SU-DHL-6 (cell line): ENCODE measurements around the gene EIF4G1.

Experiments
- H2AFZ ChIP-seq: fragments of 200-600 bp; sonication (generic); 2 replicates; pipeline ENCODE4 v1.6.1; 2014; ENCODE audit warnings: low read depth, mild to moderate bottlenecking, moderate library complexity, mixed read lengths, antibody characterized with exemption, low read length; ENCODE audit not compliant: severe bottlenecking
- H3F3A ChIP-seq: fragments of 200-600 bp; shearing (Covaris generic); 2 replicates; pipeline ENCODE4 v1.6.0; 2016; ENCODE audit warnings: antibody characterized with exemption, mild to moderate bottlenecking; ENCODE audit not compliant: insufficient read depth
- H3K27ac ChIP-seq: fragments of 200-600 bp; sonication (generic); 2 replicates; pipeline ENCODE4 v1.5.1; 2016; ENCODE audit warnings: low read depth, mild to moderate bottlenecking, low read length, moderate library complexity, mixed read lengths
- H3K27me3 ChIP-seq: fragments of 200-600 bp; sonication (generic), shearing (Covaris generic); 2 replicates; pipeline ENCODE4 v1.6.0; 2014; ENCODE audit warnings: mild to moderate bottlenecking, low read length
- H3K36me3 ChIP-seq: fragments of 200-600 bp; sonication (generic); 2 replicates; pipeline ENCODE4 v1.6.1; 2014; ENCODE audit warnings: mild to moderate bottlenecking, low read length, mixed read lengths
- H3K4me2 ChIP-seq: fragments of 300-600, 200-600 bp; shearing (Covaris generic), sonication (generic); 2 replicates; pipeline ENCODE4 v1.6.0; 2014; ENCODE audit warnings: low read length, low read depth, mild to moderate bottlenecking; ENCODE audit not compliant: poor library complexity, severe bottlenecking
- H3K4me3 ChIP-seq: fragments of 200-600 bp; sonication (generic); 2 replicates; pipeline ENCODE4 v1.5.1; 2014; ENCODE audit warnings: antibody characterized with exemption, low read length, mild to moderate bottlenecking, mixed read lengths; ENCODE audit not compliant: insufficient read depth, poor library complexity, severe bottlenecking
- H3K79me2 ChIP-seq: fragments of 200-600 bp; sonication (generic); 2 replicates; pipeline ENCODE4 v1.6.1; 2014; ENCODE audit warnings: mild to moderate bottlenecking, low read length, moderate library complexity; ENCODE audit not compliant: insufficient read depth
- H3K9ac ChIP-seq: fragments of 200-600 bp; sonication (generic); 2 replicates; pipeline ENCODE4 v1.7.0; 2014; ENCODE audit warnings: mild to moderate bottlenecking, low read length
- H3K9me2 ChIP-seq: fragments of 200-600 bp; sonication (generic); replicated peaks from 2 replicates; pipeline ENCODE4 v1.6.1; 2014; ENCODE audit warnings: low read length; ENCODE audit not compliant: insufficient read depth
- H3K9me3 ChIP-seq: fragments of 200-600 bp; sonication (generic); 2 replicates; pipeline ENCODE4 v1.6.1; 2014; ENCODE audit warnings: low read length, mixed read lengths; ENCODE audit not compliant: insufficient read depth
- H4K20me1 ChIP-seq: fragments of 200-600 bp; sonication (generic); 2 replicates; pipeline ENCODE4 v1.6.1; 2014; ENCODE audit warnings: low read depth, mild to moderate bottlenecking, antibody characterized with exemption, low read length, moderate library complexity, mixed read lengths
- EZH2phosphoT487 ChIP-seq: fragments of 200-600 bp; sonication (generic), shearing (Covaris generic); conservative IDR thresholded peaks from 2 replicates; pipeline ENCODE4 v1.6.1; 2018; ENCODE audit warnings: mild to moderate bottlenecking, antibody characterized with exemption, low read length, moderate library complexity, mixed read lengths
- TF ChIP-seq, protein P1 (sequence below): fragments of 200-600 bp; sonication (generic); IDR thresholded peaks from one replicate; pipeline ENCODE4 v1.5.1; 2017; ENCODE audit warnings: antibody characterized with exemption, mild to moderate bottlenecking, low read length, moderate library complexity; ENCODE audit not compliant: insufficient read depth, poor library complexity, severe bottlenecking

The EIF4G1 gene

DNA sequence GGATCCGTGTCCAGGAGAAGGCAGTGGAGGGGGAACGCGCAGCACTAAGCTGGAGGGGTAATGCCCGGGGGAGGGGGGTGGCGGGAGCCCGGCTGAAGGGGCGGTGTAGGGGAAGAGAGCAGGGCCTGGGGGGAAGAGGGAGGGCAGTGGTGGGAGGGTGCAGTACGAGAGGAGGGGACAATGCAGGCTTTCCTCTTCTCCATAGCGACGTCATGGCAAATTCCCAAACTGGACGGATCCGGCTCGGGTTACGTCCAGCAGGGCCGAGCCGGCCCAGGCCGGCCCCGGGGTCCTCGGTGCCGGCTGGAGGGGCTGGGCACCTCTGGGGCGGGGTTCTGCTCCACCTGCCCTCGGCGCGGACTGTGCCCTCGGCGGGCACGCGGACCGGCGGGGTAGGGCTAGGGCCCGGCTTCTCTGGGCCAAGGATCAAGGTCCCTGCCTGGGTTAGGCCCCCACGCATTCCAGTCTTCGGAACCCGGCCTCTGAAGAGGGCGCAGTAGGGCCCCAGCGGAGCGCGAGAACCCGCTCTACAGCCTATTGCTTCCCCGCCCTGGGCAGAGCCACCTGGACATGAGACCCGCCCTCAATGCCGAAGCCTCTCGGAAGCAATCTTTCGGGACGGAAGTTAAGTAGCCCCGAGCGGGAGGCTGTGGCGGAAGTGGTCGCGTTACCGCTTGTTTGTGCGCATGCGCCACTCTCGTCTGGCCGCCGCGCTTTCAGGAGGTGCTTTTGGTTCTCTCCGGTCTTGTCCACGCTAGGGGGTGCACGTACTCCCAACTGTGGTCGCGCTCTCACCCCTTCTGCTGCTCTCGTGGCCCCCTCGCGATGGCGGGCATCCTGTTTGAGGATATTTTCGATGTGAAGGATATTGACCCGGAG lies 48.5 kb downstream of the EIF4G1 start:
- no peaks in the 10 kb centered on the region for H3K9me3 ChIP-seq
- TF ChIP-seq, protein P1, sequence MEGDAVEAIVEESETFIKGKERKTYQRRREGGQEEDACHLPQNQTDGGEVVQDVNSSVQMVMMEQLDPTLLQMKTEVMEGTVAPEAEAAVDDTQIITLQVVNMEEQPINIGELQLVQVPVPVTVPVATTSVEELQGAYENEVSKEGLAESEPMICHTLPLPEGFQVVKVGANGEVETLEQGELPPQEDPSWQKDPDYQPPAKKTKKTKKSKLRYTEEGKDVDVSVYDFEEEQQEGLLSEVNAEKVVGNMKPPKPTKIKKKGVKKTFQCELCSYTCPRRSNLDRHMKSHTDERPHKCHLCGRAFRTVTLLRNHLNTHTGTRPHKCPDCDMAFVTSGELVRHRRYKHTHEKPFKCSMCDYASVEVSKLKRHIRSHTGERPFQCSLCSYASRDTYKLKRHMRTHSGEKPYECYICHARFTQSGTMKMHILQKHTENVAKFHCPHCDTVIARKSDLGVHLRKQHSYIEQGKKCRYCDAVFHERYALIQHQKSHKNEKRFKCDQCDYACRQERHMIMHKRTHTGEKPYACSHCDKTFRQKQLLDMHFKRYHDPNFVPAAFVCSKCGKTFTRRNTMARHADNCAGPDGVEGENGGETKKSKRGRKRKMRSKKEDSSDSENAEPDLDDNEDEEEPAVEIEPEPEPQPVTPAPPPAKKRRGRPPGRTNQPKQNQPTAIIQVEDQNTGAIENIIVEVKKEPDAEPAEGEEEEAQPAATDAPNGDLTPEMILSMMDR, result peak; percentile 36
- TF ChIP-seq EZH2phosphoT487, result no peak
- H3K9me2 ChIP-seq, result no peaks in the 10 kb centered on the region
- H3F3A ChIP-seq, result no peaks in the 10 kb centered on the region
- H3K27me3 ChIP-seq, result no peaks in the 10 kb centered on the region
- H3K4me3 ChIP-seq, result peak overlapping the region; percentile 84
- H3K27ac ChIP-seq, result peak overlapping the region; percentile 83
- peak overlapping the region; percentile 75 for H3K9ac ChIP-seq
- H3K4me2 ChIP-seq, result peak overlapping the region; percentile 85
- no peaks in the 10 kb centered on the region; the same call in 1 of the 2 replicates for H4K20me1 ChIP-seq
- H3K36me3 ChIP-seq, result peaks cover 12% of the 10 kb centered on the region; the same call in 1 of the 2 replicates
- H3K79me2 ChIP-seq, result peaks cover 20% of the 10 kb centered on the region
- H2AFZ ChIP-seq, result peak overlapping the region; percentile 89

DNA sequence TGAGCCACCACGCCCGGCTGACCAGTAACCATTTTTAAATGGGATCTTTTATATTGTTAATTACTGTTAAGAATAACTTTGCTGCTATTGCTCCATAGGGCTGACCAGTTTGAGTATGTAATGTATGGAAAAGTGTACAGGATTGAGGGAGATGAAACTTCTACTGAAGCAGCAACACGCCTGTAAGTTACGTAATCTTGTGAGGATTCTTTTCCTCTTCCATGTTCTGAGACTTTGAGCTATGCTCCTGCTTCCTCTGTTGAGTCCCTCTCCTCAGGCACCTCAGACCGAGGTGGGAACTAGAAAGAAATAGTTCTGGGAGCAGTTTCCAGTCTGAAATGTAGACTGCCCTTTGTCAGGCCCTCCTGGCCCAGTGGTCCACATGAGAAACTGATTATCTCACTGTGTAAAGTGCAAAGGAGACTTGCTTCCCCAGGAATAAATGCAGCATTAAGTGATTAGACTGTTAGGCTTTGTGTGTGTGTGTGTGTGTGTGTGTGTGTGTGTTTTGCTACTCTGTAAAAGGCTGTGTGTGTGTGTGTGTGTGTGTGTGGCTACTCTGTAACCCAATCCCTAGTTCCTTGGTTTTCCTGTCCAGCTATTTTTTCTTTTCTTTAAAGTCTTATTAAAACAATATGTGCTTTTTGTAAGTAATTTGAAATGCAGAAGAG lies 52.3 kb downstream of the EIF4G1 start:
- Histone ChIP-seq H3K79me2 (peaks cover 20% of the 10 kb centered on the region), H3K27me3 (no peaks in the 10 kb centered on the region), H3K9me3 (no peaks in the 10 kb centered on the region), H3K9me2 (no peaks in the 10 kb centered on the region), H3K9ac (no peak overlapping the region), H3F3A (peaks cover 6% of the 10 kb centered on the region), H3K4me3 (no peak overlapping the region), H3K4me2 (no peak overlapping the region), H3K36me3 (peaks cover 12% of the 10 kb centered on the region; the same call in 1 of the 2 replicates), H3K27ac (no peak overlapping the region), H4K20me1 (no peaks in the 10 kb centered on the region; the same call in 1 of the 2 replicates), H2AFZ (no peak overlapping the region)
- TF ChIP-seq, protein P1, result no peak
- TF ChIP-seq EZH2phosphoT487, result no peak

DNA sequence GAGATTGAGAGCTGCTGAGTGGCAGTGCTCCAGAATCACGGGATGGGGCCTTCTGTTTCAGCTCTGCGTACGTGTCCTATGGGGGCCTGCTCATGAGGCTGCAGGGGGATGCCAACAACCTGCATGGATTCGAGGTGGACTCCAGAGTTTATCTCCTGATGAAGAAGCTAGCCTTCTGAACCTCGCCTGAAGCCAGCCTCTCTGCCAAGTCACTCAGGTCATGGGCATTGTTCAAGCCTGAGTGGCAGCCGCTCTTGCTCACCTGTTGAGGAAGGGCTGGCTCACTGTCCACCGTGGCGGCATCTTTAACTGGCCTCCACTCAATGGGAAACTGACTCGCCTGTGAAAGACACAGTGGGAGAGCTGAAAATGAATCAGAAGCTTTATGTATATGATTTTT lies 53.7 kb downstream of the EIF4G1 start:
- Histone ChIP-seq H3F3A (peaks cover 10% of the 10 kb centered on the region), H3K9me3 (no peaks in the 10 kb centered on the region), H3K27me3 (no peaks in the 10 kb centered on the region), H4K20me1 (no peaks in the 10 kb centered on the region; the same call in 1 of the 2 replicates), H3K4me3 (no peak overlapping the region), H3K36me3 (peaks cover 12% of the 10 kb centered on the region; the same call in 1 of the 2 replicates), H3K4me2 (no peak overlapping the region), H3K27ac (no peak overlapping the region), H3K9me2 (no peaks in the 10 kb centered on the region), H3K79me2 (peaks cover 20% of the 10 kb centered on the region), H2AFZ (no peak overlapping the region), H3K9ac (no peak overlapping the region)
- no peak for TF ChIP-seq EZH2phosphoT487
- TF ChIP-seq, protein P1, result no peak
